Esophagus muscularis mucosa (tissue), 4 donors: ENCODE data around the gene HOXA9.

ENCODE experiments used
- EP300 ChIP-seq: sonication (generic); formaldehyde crosslinking; IDR thresholded peaks from one replicate; pipeline ENCODE4 v1.6.1; 2017; ENCODE audit warnings: antibody characterized with exemption
- POLR2A ChIP-seq: fragments of 450-650 bp; IDR thresholded peaks from one replicate; pipeline ENCODE4 v1.6.1; 2017; ENCODE audit warnings: antibody characterized with exemption, moderate library complexity, mild to moderate bottlenecking, low read depth
- TF ChIP-seq, protein P1 (sequence below), 3 experiments: fragments of 200-600 bp in 2 of 3; fragments of 450-650 bp in 1 of 3; sonication (generic) in 2 of 3; IDR thresholded peaks; one replicate each; pipeline ENCODE4 v1.5.1; 2017 to 2019; ENCODE audit warnings: antibody characterized with exemption in 3 of 3, mild to moderate bottlenecking in 2 of 3, moderate library complexity in 1 of 3

GRCh38 chr7:27173956-27174873 is 8.9 kb upstream of the HOXA9 start, which contains the start of gene HOXA10:
- TF ChIP-seq, protein P1, sequence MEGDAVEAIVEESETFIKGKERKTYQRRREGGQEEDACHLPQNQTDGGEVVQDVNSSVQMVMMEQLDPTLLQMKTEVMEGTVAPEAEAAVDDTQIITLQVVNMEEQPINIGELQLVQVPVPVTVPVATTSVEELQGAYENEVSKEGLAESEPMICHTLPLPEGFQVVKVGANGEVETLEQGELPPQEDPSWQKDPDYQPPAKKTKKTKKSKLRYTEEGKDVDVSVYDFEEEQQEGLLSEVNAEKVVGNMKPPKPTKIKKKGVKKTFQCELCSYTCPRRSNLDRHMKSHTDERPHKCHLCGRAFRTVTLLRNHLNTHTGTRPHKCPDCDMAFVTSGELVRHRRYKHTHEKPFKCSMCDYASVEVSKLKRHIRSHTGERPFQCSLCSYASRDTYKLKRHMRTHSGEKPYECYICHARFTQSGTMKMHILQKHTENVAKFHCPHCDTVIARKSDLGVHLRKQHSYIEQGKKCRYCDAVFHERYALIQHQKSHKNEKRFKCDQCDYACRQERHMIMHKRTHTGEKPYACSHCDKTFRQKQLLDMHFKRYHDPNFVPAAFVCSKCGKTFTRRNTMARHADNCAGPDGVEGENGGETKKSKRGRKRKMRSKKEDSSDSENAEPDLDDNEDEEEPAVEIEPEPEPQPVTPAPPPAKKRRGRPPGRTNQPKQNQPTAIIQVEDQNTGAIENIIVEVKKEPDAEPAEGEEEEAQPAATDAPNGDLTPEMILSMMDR (IDR thresholded peaks at IDR 0.05) = no peak
- TF ChIP-seq POLR2A (no peak), EP300 (no peak)
